SU-DHL-6 (cell line): Measurements from ENCODE around the gene AREG.

Experiments used
- H2AFZ ChIP-seq: fragments of 200-600 bp; sonication (generic); 2 replicates; pipeline ENCODE4 v1.6.1; 2014; ENCODE audit warnings: low read depth, mild to moderate bottlenecking, moderate library complexity, mixed read lengths, antibody characterized with exemption, low read length; ENCODE audit not compliant: severe bottlenecking
- H3F3A ChIP-seq: fragments of 200-600 bp; shearing (Covaris generic); 2 replicates; pipeline ENCODE4 v1.6.0; 2016; ENCODE audit warnings: antibody characterized with exemption, mild to moderate bottlenecking; ENCODE audit not compliant: insufficient read depth
- H3K27ac ChIP-seq: fragments of 200-600 bp; sonication (generic); 2 replicates; pipeline ENCODE4 v1.5.1; 2016; ENCODE audit warnings: low read depth, mild to moderate bottlenecking, low read length, moderate library complexity, mixed read lengths
- H3K27me3 ChIP-seq: fragments of 200-600 bp; sonication (generic), shearing (Covaris generic); 2 replicates; pipeline ENCODE4 v1.6.0; 2014; ENCODE audit warnings: mild to moderate bottlenecking, low read length
- H3K36me3 ChIP-seq: fragments of 200-600 bp; sonication (generic); 2 replicates; pipeline ENCODE4 v1.6.1; 2014; ENCODE audit warnings: mild to moderate bottlenecking, low read length, mixed read lengths
- H3K4me2 ChIP-seq: fragments of 300-600, 200-600 bp; shearing (Covaris generic), sonication (generic); 2 replicates; pipeline ENCODE4 v1.6.0; 2014; ENCODE audit warnings: low read length, low read depth, mild to moderate bottlenecking; ENCODE audit not compliant: poor library complexity, severe bottlenecking
- H3K4me3 ChIP-seq: fragments of 200-600 bp; sonication (generic); 2 replicates; pipeline ENCODE4 v1.5.1; 2014; ENCODE audit warnings: antibody characterized with exemption, low read length, mild to moderate bottlenecking, mixed read lengths; ENCODE audit not compliant: insufficient read depth, poor library complexity, severe bottlenecking
- H3K79me2 ChIP-seq: fragments of 200-600 bp; sonication (generic); 2 replicates; pipeline ENCODE4 v1.6.1; 2014; ENCODE audit warnings: mild to moderate bottlenecking, low read length, moderate library complexity; ENCODE audit not compliant: insufficient read depth
- H3K9ac ChIP-seq: fragments of 200-600 bp; sonication (generic); 2 replicates; pipeline ENCODE4 v1.7.0; 2014; ENCODE audit warnings: mild to moderate bottlenecking, low read length
- H3K9me2 ChIP-seq: fragments of 200-600 bp; sonication (generic); replicated peaks from 2 replicates; pipeline ENCODE4 v1.6.1; 2014; ENCODE audit warnings: low read length; ENCODE audit not compliant: insufficient read depth
- H3K9me3 ChIP-seq: fragments of 200-600 bp; sonication (generic); 2 replicates; pipeline ENCODE4 v1.6.1; 2014; ENCODE audit warnings: low read length, mixed read lengths; ENCODE audit not compliant: insufficient read depth
- H4K20me1 ChIP-seq: fragments of 200-600 bp; sonication (generic); 2 replicates; pipeline ENCODE4 v1.6.1; 2014; ENCODE audit warnings: low read depth, mild to moderate bottlenecking, antibody characterized with exemption, low read length, moderate library complexity, mixed read lengths
- EZH2phosphoT487 ChIP-seq: fragments of 200-600 bp; sonication (generic), shearing (Covaris generic); conservative IDR thresholded peaks from 2 replicates; pipeline ENCODE4 v1.6.1; 2018; ENCODE audit warnings: mild to moderate bottlenecking, antibody characterized with exemption, low read length, moderate library complexity, mixed read lengths
- TF ChIP-seq, protein P1 (sequence below): fragments of 200-600 bp; sonication (generic); IDR thresholded peaks from one replicate; pipeline ENCODE4 v1.5.1; 2017; ENCODE audit warnings: antibody characterized with exemption, mild to moderate bottlenecking, low read length, moderate library complexity; ENCODE audit not compliant: insufficient read depth, poor library complexity, severe bottlenecking

The AREG gene

DNA sequence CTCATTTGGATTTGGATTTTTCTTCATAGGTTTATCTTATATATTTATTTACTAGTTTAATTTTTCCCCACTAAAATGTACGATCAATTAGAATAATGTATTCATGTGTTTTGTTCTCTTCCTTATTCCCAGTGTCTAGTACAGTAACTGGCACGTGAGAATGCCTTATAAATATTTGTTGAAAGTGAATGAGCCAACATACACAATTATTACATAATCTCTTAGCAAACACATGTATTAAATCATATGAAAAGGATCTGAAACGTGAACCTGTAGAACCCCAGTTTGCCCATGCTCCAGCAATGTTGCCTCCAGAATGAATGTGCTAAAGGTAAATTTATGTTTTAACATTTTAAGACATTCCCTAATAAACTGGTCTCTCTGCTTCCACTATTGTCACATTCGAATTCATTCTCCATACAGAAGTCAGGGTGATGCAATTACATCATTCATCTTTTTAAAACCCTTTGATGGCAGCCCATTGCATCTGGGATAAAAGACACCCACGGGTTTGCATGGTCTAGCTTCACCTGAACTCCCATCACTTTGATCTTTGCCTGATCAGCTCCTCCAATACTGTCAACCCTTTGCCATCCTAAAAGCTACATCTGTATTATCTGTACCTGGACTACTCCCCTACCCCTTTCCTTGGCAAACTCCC, 30.7 kb upstream of the AREG start:
- no peak for TF ChIP-seq EZH2phosphoT487
- TF ChIP-seq, protein P1, sequence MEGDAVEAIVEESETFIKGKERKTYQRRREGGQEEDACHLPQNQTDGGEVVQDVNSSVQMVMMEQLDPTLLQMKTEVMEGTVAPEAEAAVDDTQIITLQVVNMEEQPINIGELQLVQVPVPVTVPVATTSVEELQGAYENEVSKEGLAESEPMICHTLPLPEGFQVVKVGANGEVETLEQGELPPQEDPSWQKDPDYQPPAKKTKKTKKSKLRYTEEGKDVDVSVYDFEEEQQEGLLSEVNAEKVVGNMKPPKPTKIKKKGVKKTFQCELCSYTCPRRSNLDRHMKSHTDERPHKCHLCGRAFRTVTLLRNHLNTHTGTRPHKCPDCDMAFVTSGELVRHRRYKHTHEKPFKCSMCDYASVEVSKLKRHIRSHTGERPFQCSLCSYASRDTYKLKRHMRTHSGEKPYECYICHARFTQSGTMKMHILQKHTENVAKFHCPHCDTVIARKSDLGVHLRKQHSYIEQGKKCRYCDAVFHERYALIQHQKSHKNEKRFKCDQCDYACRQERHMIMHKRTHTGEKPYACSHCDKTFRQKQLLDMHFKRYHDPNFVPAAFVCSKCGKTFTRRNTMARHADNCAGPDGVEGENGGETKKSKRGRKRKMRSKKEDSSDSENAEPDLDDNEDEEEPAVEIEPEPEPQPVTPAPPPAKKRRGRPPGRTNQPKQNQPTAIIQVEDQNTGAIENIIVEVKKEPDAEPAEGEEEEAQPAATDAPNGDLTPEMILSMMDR = no peak
- no peaks in the 10 kb centered on the region for H4K20me1 ChIP-seq
- no peak overlapping the region for H3K4me2 ChIP-seq
- no peaks in the 10 kb centered on the region for H3F3A ChIP-seq
- no peak overlapping the region for H3K27ac ChIP-seq
- no peak overlapping the region for H3K4me3 ChIP-seq
- H3K79me2 ChIP-seq = no peaks in the 10 kb centered on the region
- H3K9ac ChIP-seq = no peak overlapping the region
- H2AFZ ChIP-seq = no peak overlapping the region
- H3K9me2 ChIP-seq = no peaks in the 10 kb centered on the region
- H3K27me3 ChIP-seq = no peaks in the 10 kb centered on the region
- H3K9me3 ChIP-seq = no peaks in the 10 kb centered on the region
- H3K36me3 ChIP-seq = no peaks in the 10 kb centered on the region

DNA sequence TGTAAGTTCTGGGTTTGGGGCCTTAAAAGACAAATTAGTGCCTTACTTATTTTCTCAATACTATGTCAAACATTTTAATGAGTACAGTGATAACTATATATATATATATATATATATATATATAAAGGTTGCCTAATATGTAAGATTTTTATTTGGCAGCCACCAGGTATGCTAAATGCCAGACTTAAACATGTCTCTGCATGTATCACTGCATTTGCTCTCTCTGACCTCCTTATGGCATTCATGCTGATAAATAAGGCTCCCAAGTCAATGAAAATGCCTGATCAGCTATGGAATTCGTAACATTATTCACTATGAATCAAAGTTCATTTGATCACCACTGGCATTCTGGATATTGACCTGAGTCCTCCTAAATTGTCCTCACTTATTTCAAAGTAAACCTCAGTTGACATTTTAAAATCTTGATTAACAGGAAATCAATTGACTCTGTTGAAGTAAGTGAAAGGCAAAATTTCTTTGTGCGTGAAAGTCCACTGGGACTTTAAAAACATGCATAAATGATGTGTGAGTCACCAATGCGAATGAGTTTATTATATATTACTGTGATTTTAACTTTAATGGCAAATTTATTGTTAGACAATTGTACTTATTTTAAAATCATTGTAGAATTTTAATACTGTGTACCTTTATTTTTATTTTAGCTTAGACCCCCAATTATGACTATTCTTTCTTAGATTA, 29.2 kb upstream of the AREG start:
- no peaks in the 10 kb centered on the region for H3K9me2 ChIP-seq
- H3K27me3 ChIP-seq = no peaks in the 10 kb centered on the region
- H2AFZ ChIP-seq = no peak overlapping the region
- H3K9ac ChIP-seq = no peak overlapping the region
- H3K79me2 ChIP-seq = no peaks in the 10 kb centered on the region
- H3K9me3 ChIP-seq = no peaks in the 10 kb centered on the region
- no peak overlapping the region for H3K4me3 ChIP-seq
- no peaks in the 10 kb centered on the region for H4K20me1 ChIP-seq
- no peak overlapping the region for H3K27ac ChIP-seq
- no peaks in the 10 kb centered on the region for H3F3A ChIP-seq
- no peaks in the 10 kb centered on the region for H3K36me3 ChIP-seq
- no peak for TF ChIP-seq EZH2phosphoT487
- TF ChIP-seq, protein P1 = no peak
- no peak overlapping the region for H3K4me2 ChIP-seq

DNA sequence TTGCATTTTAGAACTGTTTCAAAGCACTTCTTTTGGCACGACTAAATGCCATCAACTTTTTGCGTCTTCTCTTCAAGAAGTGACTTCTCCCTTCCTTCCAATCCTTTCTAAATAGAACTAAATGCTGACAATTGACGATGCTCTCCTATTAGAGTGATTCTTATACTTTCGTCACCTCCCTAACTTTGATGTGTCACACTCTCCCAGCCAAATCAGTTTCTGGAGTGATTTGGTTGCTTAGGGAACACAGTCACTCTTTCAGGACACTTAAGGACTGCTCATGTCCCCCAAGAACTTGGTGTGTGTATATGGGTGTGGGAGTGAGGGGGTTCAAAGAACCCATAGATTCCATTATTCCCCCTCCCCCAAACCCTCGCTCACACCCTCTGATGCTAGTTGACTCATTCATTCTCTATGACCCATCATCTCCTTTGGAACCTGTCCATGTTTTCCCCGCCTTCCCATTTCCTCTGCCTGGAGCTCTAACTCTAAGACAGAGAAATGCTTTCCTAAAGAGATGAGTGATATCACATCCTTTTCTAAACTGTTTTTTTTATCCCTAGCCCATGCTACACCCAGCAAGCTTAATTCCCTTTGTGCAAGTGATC, 26.8 kb upstream of the AREG start:
- H4K20me1 ChIP-seq = no peaks in the 10 kb centered on the region
- no peaks in the 10 kb centered on the region for H3F3A ChIP-seq
- no peaks in the 10 kb centered on the region for H3K9me3 ChIP-seq
- no peak overlapping the region for H3K4me2 ChIP-seq
- H3K27ac ChIP-seq = no peak overlapping the region
- no peaks in the 10 kb centered on the region for H3K36me3 ChIP-seq
- H3K79me2 ChIP-seq = no peaks in the 10 kb centered on the region
- H3K9me2 ChIP-seq = no peaks in the 10 kb centered on the region
- H3K4me3 ChIP-seq = no peak overlapping the region
- no peak overlapping the region for H2AFZ ChIP-seq
- no peaks in the 10 kb centered on the region for H3K27me3 ChIP-seq
- no peak for TF ChIP-seq EZH2phosphoT487
- TF ChIP-seq, protein P1 = no peak
- H3K9ac ChIP-seq = no peak overlapping the region
